DMS114 treated with DMSO at 0.1 percent for 48 hours (cell line): ENCODE results near the gene LSM2.
A peak's percentile ranks its signal among the peaks of the same experiment; 100 is the strongest.
"Not testable (repeated sequence)": the region's sequence is repeated elsewhere in the genome, so short reads cannot be mapped to it uniquely, and the experiment has no call there.

Experiments
- DNase-seq: peaks from one replicate; lab custom pipeline; 2025; ENCODE audit not compliant: unreplicated experiment; lab: John Stamatoyannopoulos, UW

LSM2 gene

DNA sequence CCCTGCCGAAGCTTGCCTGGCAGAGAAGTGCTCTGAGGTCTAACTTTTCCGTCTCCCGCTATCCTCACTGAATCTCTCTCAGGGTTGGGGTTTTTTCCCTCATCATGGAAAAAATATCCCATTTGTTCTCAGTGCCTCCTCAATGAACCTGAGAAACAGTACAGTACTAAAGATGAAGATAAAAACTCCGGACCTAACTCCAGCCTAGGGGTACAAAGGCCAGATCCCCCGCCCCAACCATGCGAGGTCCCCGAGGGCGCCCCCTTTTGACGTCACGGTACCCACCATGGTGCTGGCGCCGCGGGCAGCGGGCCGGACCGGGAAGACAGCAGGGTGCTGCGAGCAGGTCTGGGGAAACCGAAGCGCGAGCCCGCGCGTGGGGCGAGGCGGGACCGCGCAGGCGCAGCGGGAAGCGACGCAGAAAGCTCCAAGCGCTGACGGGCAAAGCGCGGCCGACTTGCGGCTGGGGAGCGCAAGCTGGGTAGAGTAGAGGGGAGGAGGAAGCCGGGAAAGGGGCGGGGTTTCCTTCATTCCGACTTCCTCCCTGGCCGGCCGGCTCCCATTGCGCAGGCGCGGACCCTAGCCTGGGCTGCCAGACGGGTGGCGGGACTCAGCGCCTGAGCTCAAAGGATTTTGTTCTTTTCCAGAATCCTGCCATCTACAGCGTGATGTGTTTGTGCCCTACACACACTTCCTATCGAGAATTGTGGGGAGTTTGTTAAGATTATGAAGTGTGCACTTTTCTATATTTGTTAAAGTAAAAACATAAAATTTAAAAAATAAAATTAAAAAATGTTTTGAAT, at the start of gene LSM2:
TSS of gene LSM2 (minus strand) at position 497 of the 803 bp plus-strand sequence. CDS start at position 288, 209 bp downstream.
- DNase-seq, result peak; percentile 96

DNA sequence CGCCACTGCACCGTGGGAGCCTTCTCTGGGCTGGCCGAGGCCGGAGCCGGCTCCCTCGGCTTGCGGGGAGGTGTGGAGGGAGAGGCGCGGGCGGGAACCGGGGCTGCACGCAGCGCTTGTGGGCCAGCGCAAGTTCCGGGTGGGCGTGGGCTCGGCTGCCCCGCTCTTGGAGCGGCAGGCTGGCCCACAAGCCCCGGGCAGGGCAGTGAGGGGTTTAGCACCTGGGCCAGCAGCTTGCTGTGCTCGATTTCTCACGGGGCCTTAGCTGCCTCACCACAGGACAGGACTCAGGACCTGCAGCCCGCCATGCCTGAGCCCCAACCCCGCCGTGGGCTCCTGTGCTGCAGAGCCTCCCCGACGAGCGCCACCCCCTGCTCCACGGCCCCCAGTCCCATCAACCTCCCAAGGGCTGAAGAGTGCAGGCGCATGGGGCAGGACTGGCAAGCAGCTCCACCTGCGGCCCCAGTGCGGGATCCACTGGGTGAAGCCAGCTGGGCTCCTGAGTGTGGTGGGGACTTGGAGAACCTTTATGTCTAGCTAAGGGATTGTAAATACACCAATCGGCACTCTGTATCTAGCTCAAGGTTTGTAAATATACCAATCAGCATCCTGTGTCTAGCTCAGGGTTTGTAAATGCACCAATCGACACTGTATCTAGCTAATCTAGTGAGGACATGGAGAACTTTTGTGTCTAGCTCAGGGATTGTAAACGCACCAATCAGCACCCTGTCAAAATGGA, 45.4 kb upstream of the LSM2 start:
- DNase-seq, result not testable (repeated sequence)

DNA sequence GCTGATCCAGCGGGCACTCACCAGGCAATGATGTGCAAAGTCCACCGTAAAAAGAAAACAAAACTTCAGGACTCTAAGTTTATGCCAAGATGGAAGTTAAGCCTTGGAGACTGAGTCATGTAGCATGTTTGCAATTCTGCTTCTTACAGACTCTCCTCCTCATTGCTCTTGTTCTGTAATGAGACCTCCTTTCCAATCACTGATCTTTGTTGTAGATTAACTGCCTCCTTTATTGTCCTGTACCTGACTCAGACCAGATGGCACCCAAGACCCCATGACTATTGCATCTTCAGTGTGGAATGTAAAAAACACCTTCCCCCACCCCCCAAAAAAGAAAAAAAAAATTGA, 44.7 kb upstream of the LSM2 start:
- DNase-seq, result peak; percentile 36

DNA sequence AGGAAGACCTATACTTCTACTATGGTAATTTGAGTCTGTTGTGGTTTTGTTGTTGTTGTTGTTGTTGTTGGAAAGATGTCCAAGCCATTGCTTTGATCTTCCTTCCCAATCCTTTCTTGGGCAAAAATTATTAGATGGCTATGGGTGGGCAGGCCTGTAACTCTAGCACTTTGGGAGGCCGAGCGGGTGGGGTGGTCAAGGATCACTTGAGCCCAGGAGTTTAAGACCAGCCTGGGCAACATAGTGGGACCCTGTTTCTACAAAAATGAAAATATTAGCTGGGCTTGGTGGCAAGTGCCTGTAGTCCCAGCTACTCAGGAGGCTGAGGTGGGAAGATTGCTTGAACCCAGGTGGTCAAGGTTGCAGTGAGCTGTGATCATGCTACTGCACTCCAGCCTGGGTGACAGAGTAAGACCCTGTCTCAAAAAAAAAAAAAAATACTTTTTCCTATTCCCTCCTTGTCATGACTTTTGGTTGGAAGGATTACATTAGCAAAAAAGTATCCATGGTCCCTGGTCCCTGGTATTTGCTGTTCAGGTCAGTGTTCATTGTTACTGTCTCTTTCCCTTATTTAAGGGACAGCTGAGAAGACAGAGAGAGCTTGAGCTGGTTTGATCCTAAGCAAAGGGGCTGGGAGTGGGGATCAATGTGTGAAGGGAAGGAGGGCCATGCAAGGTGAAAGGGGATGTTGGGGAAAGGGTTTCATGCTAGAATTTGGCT, 44.2 kb upstream of the LSM2 start:
- DNase-seq, result no peak

DNA sequence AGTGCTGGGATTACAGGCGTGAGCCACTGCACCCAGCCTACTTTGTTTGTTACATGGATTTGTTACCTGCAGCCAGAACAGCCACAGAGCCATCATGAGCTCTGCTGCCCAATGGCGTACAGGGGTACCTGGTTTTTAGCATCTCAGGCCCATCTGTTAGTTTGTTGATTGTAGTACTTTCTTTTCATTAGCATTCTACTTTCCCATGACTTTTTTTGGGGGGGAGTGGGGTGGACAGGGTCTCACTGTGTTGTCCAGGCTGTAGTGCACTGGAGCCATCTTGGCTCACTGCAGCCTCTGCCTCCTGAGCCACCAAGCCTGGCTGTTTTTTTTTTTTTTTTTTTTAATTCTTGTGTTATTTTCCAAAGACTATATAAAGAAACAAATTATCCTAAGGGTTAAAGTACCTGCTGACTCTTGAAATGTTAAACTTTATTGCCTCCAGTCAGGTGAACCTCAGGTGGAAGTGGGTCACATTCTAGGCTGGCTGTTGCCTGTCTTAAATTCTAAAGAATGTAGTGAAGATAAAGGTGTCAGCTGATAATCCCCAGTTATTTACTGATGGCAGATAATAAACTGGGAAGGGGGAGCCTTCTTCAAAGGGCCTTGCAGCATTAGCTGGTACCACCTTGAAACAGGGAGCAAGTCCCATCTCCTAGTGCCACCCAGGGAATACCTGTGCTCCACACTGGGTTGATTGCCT, 40.7 kb upstream of the LSM2 start:
- DNase-seq, result no peak

DNA sequence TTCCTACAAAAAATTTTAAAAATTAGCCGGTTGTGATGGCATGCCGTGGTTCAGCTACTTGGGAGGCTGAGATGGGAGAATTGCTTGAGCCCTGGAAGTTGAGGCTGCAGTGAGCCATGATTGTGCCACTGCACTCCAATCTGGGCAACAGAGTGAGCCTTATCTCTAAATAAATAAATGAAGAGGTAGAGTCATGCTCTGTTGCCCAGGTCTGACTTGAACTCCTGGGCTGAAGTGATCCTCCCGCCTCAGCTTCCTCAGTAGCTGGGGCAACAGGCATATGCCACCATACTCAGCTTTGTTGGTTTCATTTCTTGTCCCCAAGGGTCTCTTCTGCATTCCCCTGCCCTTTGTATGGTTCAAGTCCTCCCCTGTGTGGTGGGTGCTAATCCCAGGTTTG, 37.7 kb upstream of the LSM2 start:
- no peak for DNase-seq

DNA sequence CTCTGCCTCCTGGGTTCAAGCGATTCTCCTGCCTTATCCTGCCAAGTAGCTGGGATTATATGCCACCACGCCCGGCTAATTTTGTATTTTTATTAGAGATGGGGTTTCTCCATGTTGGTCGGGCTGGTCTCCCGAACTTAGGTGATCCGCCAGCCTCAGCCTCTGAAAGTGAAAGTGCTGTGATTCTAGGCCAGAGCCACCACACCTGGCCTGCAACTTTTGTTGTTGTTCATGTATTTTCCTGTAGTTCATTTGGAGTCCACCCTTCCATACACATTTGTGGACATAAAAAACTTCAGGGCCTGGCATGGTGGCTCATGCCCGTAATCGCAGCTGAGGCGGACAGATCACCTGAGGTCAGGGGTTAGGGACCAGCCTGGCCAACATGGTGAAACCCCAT, 35.3 kb upstream of the LSM2 start:
- DNase-seq, result no peak

DNA sequence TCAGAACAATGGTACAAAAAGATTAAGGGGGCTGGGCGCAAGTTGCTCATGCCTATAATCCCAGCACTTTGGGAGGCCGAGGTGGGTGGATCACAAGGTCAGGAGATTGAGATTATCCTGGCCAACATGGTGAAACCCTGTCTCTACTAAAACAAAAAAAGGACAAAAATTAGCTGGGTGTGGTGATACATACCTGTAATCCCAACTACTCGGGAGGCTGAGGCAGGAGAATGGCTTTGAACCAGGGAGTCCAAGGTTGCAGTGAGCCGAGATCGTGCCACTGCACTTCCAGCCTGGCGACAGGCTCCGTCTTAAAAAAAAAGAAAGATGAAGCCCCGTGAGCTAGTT, 33.0 kb upstream of the LSM2 start:
- DNase-seq, result not testable (repeated sequence)

DNA sequence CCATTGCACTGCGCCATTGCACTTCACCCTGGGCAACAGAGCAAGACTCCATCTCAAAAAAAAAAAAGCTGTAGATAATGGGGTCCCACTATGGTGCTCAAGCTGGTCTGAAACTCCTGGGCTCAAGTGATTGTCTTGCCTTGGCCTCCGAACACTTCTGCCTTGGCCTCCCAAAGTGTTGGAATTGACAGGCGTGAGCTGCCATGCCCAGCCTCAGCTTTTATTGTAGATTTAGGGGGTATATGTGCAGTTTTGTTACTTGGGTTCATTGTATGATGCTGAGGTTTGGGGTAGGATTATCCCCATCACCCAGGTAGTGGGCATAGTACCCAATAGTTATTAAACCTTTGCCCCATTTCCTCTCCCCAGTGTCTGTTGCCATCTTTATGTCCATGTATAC, 32.2 kb upstream of the LSM2 start:
- no peak for DNase-seq

DNA sequence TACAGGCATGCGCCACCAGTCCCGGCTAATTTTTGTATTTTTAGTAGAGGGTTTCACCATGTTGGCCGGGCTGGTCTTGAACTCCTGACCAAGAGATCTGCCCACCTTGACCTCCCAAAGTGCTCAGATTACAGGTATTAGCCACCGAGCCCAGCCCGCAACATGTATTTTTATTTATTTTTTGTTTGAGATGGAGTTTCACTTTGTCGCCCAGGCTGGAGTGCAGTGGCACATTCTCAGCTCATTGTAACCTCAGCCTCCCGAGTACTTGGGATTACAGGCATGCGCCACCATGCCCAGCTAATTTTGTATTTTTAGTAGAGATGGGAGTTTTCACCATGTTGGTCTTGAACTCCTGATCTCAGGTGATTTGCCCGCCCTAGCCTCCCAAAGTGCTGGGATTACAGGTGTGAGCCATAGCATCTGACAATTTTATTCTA, 31.4 kb upstream of the LSM2 start:
- DNase-seq, result not testable (repeated sequence)

DNA sequence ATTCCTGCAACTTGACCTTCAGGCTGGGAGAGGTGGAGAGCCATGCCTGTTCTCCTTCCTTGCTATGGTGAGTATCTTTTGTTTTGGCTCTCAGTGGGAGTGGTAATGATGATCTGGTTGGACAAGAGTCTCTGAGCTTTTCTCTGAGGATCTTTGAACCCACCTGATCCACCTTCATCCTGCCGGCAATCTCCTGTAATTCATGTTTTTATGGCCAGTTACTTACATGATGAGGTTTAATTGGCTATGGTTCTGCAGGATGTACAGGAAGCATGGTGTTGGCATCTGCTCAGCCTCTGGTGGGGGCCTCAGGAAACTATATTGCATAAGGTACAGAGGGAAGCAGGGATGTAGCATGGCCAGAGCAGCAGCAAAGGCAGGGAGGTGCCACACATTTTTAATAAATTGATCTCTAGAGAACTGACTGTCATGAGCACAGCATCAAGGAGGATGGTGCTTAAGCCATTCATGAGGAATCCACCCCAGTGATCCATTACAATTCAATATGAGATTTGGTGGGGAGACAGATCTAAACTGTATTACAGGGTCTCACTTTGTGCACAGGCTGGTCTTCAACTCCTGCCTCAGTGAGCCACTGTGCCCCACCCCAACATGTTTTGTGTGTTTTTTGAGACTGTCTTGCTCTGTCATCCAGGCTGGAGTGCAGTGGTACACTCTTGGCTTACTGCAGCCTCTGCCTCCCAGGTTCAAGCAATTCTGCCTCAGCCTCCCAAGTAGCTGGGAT, 30.8 kb upstream of the LSM2 start:
- DNase-seq, result no peak

DNA sequence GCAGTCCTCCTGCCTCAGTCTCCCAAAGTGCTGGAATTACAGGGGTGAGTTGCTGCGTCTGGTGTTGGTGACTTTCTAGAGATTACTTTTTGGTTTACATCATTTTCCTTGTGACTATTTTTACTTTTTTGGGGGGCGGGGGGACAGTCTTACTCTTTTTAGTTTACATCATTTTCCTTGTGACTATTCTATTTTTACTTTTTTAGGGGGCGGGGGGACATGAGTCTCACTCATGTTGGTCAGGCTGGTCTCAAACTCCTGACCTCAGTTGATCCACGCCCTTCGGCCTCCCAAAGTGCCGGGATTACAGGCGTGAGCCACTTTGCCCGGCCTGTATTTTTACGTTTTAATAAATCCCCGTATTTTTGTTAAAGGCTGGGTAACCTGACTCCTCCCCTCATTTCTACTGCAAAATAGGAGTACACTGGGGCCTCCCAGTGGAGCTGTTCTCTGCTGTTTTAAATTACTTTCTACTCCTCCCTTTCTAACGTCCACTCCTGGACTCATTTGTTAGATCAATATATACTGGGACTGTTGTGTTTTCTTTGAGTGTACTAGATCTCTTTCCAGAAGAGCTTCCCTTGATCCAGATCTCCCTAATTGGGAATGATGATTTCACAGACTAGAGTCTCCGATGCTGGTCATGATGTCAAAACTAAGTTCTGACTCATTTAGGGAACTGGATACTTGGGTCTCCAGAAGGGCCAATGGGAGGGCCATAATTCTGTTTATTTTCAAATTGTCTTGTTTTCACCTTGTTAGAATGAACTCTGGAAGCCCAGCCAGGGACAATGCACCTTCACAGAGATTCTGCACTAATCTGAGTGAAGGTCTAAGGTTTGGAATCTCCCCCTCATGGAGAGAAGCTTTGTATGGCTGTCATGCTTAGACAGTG, 30.0 kb upstream of the LSM2 start:
- DNase-seq, result no peak

DNA sequence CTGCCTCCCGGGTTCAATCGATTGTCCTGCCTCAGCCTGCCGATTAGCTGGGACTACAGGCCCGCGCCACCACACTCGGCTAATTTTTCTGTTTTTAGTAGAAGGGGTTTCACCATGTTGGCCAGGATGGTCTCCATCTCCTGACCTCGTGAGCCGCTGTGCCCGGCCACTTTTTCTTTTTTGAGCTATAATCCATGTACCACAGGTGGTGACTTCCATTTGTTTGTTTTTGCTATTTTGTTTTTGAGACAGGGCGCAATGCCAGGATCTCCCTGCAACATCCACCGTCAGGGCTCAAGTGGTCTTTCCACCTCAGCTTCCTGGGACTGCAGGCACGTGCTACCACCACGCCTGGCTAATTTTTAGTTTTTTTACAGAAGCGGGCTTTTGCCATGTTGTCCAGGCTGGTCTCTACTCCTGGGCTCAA, 29.3 kb upstream of the LSM2 start:
- DNase-seq, result no peak

DNA sequence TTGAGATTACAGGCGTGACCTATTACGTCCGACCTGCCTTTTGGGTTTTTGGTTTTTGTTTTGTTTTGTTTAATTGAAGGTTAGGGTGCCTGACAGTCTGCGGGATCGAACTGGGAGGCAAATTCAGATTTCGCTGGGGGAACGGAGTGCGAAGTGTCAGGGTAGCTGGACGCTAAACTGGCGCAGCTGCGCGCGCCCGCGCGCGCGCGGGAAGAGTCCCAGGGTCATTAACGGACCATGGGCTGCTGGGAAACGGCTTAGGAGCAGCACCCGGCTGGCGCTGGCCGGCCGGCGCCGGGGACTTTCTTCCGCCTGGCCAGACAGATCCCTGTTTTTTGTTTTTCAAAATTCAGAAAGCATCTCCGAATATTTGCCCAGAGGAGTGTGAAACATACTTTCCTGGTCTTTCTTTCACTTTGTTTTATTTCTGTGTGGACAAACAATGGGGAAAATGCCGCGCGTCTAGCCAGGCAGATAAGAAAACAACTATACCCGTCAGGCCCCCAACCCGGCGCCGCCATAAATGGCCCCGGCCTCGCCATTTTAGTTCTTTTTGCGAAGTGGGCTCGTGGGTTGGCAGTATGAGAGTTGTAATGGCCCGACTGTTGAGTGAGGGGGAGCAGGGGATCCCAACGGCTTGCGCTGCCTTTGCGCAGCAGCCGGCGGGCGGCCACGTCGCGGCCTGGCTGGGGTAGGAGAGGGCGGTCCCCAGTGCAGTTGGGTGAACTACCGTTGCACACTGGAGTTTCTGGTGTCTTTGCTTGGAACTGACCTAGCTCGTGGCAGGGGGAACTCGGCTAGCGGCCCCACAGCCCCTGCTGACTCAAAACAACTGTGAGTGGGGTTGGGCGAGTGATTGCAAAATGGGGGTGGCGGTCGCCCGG, 27.8 kb upstream of the LSM2 start:
- peak; percentile 90 for DNase-seq

DNA sequence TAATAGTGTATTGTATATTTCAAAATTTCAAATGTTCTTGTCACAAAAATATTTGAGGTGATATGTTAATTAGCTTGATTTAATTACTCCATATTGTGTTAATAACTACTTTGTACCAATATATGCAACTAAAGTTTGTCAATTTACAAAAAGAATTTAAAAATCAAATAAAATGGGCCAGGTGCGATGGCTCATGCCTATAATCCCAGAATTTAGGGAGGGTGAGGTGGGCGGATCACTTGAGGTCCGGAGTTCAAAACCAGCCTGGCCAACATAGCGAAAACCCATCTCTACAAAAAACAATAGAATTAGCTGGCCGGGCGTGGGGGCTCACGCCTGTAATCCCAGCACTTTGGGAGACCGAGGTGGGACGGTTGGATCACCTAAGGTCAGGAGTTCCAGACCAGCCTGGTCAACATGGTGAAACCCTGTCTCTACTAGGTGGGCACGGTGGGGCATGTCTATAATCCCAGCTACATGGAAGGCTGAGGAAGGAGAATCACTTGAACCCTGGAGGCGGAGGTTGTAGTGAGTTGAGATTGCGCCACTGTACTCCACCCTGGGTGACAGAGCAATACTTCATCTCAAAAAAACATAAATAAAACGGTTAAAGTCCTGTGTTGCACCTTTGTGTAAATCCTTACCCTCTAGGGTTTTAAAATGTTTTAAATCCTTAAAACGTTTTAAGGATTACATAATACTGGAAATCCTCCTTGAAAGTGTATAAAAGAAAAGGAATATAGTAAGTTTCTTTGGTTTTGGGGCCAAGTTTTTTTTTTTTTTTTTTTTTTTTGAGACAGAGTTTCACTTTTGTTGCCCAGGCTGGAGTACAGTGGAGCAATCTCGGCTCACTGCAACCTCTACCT, 24.8 kb upstream of the LSM2 start:
- no peak for DNase-seq

DNA sequence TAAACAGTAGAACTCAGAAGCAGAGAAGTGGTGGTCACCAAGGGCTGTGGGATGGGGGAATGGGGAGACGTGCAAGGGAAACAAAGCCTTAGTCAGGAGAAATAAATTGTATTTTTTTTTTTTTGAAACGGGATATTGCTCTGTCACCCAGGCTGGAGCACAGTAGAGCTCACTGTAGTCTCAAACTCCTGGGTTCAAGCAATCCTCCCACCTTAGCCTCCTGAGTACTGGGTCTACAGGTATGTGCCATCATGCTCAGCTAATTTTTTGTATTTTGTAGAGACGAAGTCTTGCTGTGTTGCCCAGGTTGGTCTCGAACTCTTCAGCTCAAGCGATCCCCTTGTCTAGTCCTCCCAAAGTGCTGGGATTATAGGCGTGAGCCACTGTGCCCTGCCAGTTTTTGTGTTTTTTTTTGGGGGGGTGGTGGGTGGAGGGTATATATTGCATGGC, 24.1 kb upstream of the LSM2 start:
- no peak for DNase-seq

DNA sequence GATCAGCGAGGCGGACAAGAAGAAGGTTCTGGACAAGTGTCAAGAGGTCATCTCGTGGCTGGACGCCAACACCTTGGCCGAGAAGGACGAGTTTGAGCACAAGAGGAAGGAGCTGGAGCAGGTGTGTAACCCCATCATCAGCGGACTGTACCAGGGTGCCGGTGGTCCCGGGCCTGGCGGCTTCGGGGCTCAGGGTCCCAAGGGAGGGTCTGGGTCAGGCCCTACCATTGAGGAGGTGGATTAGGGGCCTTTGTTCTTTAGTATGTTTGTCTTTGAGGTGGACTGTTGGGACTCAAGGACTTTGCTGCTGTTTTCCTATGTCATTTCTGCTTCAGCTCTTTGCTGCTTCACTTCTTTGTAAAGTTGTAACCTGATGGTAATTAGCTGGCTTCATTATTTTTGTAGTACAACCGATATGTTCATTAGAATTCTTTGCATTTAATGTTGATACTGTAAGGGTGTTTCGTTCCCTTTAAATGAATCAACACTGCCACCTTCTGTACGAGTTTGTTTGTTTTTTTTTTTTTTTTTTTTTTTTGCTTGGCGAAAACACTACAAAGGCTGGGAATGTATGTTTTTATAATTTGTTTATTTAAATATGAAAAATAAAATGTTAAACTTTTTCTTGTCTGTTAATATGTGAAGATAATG, 23.0 kb upstream of the LSM2 start:
- DNase-seq, result peak; percentile 71
